ENCODE measurements around the gene NEURL4. TPM values are rescaled to one million over a fixed set of nuclear protein-coding genes. Genes with fewer than 3 reads are reported as not detected.
"Not testable (repeated sequence)": the region's sequence is repeated elsewhere in the genome, so short reads cannot be mapped to it uniquely, and the experiment has no call there.

Gene NEURL4
- total RNA-seq (2014; rRNA removed; shearing (Covaris generic)) = 15.0 and 22.7 TPM in 2 replicates
- polyA plus RNA-seq (2014; cell fraction: nucleus; rRNA removed) = 97.4 and 108 TPM in 2 replicates

- no peak for DNase-seq (ENCODE audit: extremely low read depth, low read depth)
Observed at GRCh38 chr17:7328840-7329373, at the start of gene NEURL4. Gene NEURL4 (minus strand): TSS chr17:7329335. CDS start chr17:7329312, 23 bp downstream.

GRCh38 chr17:7374353-7374752, 45.2 kb upstream of the NEURL4 start:
- no peak for DNase-seq (ENCODE audit: extremely low read depth, low read depth)

GRCh38 chr17:7370853-7371252, 41.7 kb upstream of the NEURL4 start:
- no peak for DNase-seq (ENCODE audit: extremely low read depth, low read depth)

- DNase-seq (ENCODE audit: extremely low read depth, low read depth) = no peak
Observed at GRCh38 chr17:7369825-7370224, 40.7 kb upstream of the NEURL4 start.

GRCh38 chr17:7368599-7368994, 39.5 kb upstream of the NEURL4 start:
- DNase-seq (ENCODE audit: extremely low read depth, low read depth) = not testable (repeated sequence)

GRCh38 chr17:7367918-7368598, 38.9 kb upstream of the NEURL4 start:
- no peak for DNase-seq (ENCODE audit: extremely low read depth, low read depth)

GRCh38 chr17:7367083-7367482, 37.9 kb upstream of the NEURL4 start:
- DNase-seq (ENCODE audit: extremely low read depth, low read depth) = no peak

- not testable (repeated sequence) for DNase-seq (ENCODE audit: extremely low read depth, low read depth)
Observed at GRCh38 chr17:7365963-7366362, 36.8 kb upstream of the NEURL4 start.

GRCh38 chr17:7363311-7363710, 34.2 kb upstream of the NEURL4 start:
- no peak for DNase-seq (ENCODE audit: extremely low read depth, low read depth)

- no peak for DNase-seq (ENCODE audit: extremely low read depth, low read depth)
Observed at GRCh38 chr17:7361906-7362305, 32.8 kb upstream of the NEURL4 start.

- DNase-seq (ENCODE audit: extremely low read depth, low read depth) = no peak
Observed at GRCh38 chr17:7357381-7357780, 28.2 kb upstream of the NEURL4 start.

- DNase-seq (ENCODE audit: extremely low read depth, low read depth) = no peak
Observed at GRCh38 chr17:7356756-7357155, 27.6 kb upstream of the NEURL4 start.

GRCh38 chr17:7356072-7356549, 27.0 kb upstream of the NEURL4 start:
- DNase-seq (ENCODE audit: extremely low read depth, low read depth) = peak; percentile 75

GRCh38 chr17:7355573-7355972, 26.4 kb upstream of the NEURL4 start:
- no peak for DNase-seq (ENCODE audit: extremely low read depth, low read depth)

- DNase-seq (ENCODE audit: extremely low read depth, low read depth) = no peak
Observed at GRCh38 chr17:7355053-7355452, 25.9 kb upstream of the NEURL4 start, which contains the start of gene TMEM95. Gene TMEM95 (plus strand): TSS chr17:7355156. CDS start chr17:7355205, 49 bp downstream.

- DNase-seq (ENCODE audit: extremely low read depth, low read depth) = no peak
Observed at GRCh38 chr17:7354262-7354843, 25.2 kb upstream of the NEURL4 start.

GRCh38 chr17:7352910-7353635, 23.9 kb upstream of the NEURL4 start:
- DNase-seq (ENCODE audit: extremely low read depth, low read depth) = no peak

- DNase-seq (ENCODE audit: extremely low read depth, low read depth) = no peak
Observed at GRCh38 chr17:7352503-7352889, 23.4 kb upstream of the NEURL4 start.

GRCh38 chr17:7351665-7352502, 22.7 kb upstream of the NEURL4 start, which contains the start of gene KCTD11:
Gene KCTD11 (plus strand): TSS chr17:7352162.
- DNase-seq (ENCODE audit: extremely low read depth, low read depth) = peak; percentile 88
